NB4 (cell line): ENCODE results near the gene GRM8.

ENCODE experiments used
- MAX ChIP-seq: IDR thresholded peaks from 2 replicates; pipeline ENCODE4 v1.6.1; 2011; ENCODE audit warnings: low read depth, low read length
- TF ChIP-seq, protein P1 (sequence below): IDR thresholded peaks from one replicate; pipeline ENCODE4 v1.5.1; 2012; ENCODE audit warnings: low read depth, low read length

- TF ChIP-seq, protein P1, sequence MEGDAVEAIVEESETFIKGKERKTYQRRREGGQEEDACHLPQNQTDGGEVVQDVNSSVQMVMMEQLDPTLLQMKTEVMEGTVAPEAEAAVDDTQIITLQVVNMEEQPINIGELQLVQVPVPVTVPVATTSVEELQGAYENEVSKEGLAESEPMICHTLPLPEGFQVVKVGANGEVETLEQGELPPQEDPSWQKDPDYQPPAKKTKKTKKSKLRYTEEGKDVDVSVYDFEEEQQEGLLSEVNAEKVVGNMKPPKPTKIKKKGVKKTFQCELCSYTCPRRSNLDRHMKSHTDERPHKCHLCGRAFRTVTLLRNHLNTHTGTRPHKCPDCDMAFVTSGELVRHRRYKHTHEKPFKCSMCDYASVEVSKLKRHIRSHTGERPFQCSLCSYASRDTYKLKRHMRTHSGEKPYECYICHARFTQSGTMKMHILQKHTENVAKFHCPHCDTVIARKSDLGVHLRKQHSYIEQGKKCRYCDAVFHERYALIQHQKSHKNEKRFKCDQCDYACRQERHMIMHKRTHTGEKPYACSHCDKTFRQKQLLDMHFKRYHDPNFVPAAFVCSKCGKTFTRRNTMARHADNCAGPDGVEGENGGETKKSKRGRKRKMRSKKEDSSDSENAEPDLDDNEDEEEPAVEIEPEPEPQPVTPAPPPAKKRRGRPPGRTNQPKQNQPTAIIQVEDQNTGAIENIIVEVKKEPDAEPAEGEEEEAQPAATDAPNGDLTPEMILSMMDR, result no peak
- TF ChIP-seq MAX, result no peak
Observed at GRCh38 chr7:127057918-127058317, 194.8 kb downstream of the GRM8 start.
